NCI-H2196 treated with DMSO at 0.1 percent for 48 hours (cell line): ENCODE results near the gene TFAP2E.
"Not testable (repeated sequence)": the region's sequence is repeated elsewhere in the genome, so short reads cannot be mapped to it uniquely, and the experiment has no call there.

Experiments used
- DNase-seq: peaks from one replicate; lab custom pipeline; 2025; ENCODE audit not compliant: unreplicated experiment; lab: John Stamatoyannopoulos, UW

TFAP2E gene

DNA sequence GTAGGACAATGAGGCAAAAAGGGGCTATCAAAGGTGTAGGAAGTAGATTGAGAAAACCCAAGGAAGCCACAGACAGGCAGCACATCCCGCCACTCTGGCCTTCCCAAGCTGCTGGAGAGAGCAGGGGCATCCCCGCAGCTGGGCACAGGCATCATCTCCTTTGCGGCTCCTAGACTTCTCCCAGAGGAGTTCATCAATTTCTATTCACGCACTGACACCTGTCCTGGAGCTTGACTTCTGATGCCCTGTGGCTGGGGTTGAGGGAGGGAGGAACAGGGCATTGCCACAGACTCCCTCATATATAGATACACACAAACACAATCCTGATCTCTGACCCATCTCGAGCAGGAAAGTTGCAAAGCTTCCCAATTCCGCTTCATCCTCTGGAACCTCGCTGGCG lies 1.9 kb upstream of the TFAP2E start:
- DNase-seq, result no peak

DNA sequence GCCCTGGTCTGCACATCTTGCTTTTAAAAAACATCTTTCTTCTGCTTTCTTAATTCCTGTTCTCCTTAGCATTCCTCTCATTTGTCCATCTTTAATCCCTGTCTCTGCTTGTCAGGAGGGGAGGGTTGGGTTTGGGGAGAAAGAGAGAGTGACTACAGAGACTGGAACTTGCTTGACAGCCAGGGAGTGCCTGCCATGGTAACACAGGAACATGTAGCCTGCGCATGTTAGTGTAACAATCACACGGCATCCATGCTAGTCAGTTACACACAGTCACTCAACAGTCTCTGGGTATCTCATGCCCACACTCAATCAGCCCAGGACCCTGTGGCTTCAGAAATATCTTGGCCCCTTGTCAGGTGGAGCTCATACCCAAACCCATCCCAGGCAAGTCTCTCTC lies 818 bp upstream of the TFAP2E start:
- no peak for DNase-seq

DNA sequence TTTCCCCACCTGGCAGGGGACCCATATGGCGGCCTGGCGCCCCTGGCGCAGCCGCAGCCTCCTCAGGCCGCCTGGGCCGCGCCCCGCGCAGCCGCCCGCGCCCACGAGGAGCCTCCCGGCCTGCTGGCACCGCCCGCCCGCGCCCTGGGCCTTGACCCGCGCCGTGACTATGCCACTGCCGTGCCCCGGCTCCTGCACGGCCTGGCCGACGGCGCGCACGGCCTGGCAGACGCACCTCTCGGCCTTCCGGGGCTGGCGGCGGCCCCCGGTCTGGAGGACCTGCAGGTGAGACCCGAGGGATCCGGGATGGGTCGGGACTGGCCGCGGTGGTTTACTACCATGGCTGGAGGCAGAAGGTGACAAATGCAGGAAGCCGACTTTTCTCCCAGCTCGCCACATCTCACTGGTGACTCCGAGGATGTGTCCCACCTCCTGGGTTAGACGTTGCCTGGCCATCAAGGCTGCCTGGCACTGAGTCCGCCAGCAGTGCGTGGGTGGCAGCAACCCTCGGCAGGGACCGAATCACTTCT lies 1.1 kb downstream of the TFAP2E start:
- DNase-seq, result no peak

DNA sequence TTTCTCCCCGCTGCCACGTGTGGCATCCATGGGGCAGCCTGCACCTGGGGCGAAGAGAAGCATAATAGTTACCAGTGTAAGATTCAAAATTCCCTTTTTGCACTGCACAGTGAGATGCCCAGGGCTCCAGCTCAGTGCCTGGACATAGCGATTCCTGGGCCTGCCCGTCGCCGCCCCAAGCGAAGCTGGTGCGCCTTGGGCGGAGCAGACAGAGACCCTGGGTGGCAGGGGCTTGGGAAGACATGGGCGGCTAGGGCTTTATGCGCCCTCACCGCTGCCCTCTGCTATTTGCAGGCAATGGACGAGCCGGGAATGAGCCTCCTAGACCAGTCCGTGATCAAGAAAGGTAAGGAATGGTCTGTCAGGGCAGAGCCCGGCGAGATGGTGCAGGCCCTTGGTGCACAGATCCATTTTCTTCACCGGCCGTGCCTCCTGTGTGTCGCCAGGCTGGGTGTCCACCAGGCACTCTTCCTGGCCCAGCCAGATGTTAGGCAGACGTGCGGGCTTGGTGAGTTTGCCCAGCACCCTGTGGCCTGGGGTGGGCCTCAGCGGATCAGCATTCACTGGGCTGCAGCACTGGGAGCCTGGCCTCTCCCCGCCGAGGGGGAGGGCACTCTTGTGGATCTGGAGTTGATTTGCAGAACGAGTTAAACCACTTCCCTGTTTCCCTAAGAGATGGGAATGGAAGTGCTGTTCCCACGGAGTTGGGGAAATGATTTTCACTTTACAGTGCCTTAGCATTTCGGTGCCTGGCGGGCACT lies 1.7 kb downstream of the TFAP2E start:
- DNase-seq, result no peak

DNA sequence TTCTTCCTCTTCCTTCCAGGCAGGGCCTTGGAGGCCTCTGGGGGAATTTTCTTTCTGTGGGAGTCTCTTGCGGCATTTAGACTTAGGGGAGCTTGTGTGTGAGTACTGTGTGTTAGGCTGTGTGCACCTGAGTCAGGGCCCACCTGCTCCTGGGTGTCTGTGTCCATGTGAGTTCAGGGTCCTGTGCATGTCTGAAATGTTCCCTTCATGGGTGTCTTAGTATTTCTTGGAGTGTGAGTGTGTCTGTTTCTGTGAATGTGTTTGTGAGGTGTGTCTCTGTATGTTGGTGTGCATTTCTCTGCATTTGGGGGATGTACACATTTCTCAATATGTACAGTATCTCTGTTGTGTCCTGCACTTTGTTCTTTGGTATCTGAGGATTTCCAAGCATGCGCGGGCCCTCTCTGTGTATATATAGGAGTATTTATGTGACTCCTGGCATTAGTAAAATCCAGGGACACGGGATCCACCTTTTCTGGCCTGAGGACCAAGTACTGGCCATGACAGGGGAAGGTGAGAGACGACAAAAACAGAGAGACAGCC lies 2.4 kb downstream of the TFAP2E start:
- DNase-seq, result no peak

DNA sequence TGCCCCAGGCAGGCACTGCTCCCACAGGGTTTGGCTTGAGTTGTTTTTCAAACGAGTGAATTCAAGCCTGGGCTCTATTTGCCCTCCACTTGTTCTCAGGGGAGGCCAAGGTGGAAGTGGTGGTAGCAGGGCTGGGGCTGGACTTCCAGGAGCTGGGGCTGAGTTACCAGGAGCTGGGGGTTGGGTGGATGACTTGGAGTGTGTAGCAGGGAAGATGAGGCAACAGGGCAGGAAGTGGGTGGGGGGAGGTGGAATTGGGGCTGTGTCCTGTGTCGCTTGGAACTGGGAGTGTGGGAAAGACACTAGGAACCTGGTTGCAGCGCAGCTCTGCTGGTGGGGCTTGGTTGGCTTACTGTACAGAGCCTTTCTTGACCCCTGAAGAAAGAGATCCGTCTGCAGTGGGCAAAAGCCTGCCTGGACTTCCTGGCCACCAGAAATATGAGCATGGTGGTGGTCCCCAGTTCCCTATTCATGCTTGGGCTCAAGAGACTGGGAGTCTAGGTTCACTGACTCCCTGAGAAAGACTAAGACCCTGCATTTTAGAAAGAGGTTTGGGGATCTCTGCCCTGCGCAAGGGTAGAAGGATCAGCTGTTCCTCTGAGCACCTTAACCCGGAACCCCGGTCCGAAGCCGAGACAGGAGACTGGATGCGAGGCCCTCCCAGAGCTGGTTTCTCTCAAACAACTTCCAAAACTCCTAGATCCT lies 3.1 kb downstream of the TFAP2E start:
- DNase-seq, result no peak

DNA sequence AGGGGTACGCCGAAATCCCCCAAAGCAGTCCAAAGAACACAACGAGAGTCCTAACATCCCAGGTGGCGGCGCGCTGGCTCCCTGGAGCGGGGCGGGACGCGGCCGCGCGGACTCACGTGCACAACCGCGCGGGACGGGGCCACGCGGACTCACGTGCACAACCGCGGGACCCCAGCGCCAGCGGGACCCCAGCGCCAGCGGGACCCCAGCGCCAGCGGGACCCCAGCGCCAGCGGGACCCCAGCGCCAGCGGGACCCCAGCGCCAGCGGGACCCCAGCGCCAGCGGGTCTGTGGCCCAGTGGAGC lies 3.6 kb downstream of the TFAP2E start:
- not testable (repeated sequence) for DNase-seq

DNA sequence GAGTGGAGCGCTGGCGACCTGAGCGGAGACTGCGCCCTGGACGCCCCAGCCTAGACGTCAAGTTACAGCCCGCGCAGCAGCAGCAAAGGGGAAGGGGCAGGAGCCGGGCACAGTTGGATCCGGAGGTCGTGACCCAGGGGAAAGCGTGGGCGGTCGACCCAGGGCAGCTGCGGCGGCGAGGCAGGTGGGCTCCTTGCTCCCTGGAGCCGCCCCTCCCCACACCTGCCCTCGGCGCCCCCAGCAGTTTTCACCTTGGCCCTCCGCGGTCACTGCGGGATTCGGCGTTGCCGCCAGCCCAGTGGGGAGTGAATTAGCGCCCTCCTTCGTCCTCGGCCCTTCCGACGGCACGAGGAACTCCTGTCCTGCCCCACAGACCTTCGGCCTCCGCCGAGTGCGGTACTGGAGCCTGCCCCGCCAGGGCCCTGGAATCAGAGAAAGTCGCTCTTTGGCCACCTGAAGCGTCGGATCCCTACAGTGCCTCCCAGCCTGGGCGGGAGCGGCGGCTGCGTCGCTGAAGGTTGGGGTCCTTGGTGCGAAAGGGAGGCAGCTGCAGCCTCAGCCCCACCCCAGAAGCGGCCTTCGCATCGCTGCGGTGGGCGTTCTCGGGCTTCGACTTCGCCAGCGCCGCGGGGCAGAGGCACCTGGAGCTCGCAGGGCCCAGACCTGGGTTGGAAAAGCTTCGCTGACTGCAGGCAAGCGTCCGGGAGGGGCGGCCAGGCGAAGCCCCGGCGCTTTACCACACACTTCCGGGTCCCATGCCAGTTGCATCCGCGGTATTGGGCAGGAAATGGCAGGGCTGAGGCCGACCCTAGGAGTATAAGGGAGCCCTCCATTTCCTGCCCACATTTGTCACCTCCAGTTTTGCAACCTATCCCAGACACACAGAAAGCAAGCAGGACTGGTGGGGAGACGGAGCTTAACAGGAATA lies 4.2 kb downstream of the TFAP2E start:
- DNase-seq, result no peak

DNA sequence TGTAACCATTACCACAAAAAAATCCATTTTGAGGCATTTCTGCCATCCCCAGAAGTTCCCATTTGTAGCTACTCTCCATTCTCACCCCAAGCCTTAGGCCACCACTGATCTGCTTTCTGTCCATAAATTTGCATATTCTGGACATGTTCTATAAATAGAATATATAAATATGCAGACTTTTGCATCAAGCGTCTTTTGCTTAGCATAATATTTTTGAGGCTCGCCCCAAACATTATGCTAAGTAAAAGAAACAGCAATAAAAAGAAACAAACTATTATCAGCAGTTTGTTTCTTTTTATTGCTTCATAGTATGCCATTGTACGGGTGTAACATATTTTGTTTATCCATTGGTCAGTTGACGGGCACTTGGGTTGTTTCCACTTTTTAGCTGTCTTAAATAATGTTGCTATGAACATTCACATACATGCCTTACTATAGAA lies 7.9 kb downstream of the TFAP2E start:
- DNase-seq, result no peak

DNA sequence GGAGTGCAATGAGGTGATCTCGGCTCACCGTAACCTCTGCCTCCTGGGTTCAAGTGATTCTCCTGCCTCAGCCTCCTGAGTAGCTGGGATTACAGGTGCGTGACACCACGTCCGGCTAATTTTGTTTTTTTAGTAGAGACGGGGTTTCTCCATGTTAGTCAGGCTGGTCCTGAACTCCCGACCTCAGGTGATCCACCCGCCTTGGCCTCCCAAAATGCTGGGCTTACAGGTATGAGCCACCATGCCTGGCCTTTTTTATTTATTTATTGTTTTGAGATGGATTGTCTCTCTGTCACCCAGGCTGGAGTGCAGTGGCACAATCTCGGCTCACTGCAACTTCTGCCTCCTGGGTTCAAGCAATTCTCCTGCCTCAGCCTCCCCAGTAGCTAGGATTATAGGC lies 8.5 kb downstream of the TFAP2E start:
- DNase-seq, result not testable (repeated sequence)

DNA sequence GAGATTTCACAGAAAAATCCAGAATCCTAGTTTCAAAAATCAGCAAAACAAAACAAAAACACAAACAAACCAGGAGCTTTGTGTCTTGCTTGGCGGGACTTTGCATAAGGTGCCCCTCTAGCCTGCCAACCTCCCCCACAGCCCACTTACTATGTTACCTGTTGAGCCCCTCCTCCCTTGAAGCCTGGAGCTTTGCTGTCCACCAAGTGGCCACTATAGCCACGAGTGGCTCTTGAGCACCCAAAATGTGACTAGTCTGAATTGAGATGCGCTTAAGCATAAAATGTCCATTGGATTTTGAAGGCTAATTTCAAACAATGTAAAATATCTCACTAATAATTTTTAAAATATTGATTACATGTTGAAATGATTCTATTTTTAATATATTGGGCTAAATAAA lies 12.2 kb downstream of the TFAP2E start:
- DNase-seq, result no peak

DNA sequence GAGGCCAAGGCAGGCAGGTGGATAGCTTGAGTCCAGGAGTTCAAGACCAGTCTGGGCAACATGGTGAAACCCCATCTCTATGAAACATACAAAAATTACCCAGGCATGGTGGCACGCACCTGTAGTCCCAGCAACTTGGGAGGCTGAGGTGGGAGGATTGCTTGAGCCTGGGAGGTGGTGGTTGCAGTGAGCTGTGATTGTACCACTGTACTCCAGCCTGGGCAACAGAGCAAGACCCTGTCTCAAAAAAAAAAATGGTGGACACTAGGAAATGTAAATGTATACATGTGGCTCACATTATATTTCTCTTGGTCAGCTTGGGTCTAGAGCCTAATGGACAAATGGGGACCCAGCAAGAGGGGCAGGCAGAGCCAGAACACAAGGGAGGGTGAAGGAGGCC lies 12.7 kb downstream of the TFAP2E start:
- not testable (repeated sequence) for DNase-seq

DNA sequence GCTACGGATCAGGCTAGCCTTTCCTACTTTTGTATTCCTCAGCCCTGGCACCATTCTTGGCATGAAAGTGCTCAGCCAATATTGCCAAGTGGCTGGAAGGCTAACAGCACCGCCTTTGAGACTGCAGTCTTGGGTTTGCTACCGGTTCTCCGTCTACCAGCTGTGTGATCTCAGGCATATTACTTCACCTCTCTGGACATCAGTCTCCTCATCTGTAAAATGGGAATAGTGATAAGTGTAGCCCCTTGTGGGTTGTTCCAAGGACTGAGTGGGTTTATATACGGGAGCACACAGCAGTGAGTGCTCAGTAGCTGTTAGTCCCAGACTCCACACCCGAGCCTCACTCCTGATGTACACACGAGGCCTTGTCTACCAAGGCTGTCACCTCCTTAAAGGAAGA lies 13.7 kb downstream of the TFAP2E start:
- no peak for DNase-seq

DNA sequence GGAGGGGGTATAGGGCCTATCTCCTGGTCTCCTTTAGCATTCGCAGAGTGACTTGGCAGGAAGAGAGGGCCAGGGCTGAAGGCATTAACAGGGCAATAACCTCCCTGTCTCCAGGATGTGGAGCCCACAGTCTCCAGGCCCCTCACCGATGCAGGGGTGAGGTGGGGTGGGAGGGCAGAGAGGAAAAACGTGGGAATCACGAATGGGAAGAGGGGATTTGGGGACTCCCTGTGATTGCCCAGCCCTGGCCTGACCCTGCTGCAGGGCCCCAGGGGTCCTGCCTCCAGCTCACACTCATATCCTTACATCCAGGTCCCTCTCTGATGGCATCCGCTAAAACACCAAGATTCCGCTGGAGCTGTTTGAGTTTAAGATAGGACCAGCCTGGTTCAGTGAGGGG lies 14.6 kb downstream of the TFAP2E start:
- DNase-seq, result no peak

DNA sequence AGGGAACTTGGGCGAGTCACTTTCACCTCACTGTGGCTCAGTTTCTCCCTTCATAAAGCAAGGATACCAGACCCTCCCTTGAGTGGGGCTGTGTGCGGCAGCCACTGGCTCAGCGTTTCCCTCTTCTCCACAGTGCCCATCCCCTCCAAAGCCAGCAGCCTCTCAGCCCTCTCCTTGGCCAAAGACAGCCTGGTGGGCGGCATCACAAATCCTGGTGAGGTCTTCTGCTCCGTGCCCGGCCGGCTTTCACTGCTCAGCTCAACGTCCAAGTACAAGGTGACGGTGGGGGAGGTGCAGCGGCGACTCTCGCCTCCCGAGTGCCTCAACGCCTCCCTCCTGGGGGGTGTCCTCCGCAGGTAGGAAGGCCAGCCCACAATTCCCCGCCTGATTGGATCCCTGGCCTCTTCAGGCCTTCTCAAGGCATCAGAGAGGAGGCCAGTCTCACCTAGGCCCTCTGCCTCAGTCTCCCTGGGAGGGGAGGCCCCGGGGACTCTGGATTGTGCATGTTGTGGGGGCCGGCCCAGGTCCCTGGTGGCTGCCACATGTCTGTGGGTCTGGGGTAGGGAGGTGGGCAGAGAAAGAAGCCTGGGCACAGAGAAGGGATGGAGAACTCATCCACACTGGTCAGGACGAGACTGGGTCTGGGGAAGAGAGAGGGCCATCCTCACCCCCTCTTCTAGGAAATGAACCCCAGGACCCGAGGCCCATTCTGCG lies 15.2 kb downstream of the TFAP2E start:
- no peak for DNase-seq

DNA sequence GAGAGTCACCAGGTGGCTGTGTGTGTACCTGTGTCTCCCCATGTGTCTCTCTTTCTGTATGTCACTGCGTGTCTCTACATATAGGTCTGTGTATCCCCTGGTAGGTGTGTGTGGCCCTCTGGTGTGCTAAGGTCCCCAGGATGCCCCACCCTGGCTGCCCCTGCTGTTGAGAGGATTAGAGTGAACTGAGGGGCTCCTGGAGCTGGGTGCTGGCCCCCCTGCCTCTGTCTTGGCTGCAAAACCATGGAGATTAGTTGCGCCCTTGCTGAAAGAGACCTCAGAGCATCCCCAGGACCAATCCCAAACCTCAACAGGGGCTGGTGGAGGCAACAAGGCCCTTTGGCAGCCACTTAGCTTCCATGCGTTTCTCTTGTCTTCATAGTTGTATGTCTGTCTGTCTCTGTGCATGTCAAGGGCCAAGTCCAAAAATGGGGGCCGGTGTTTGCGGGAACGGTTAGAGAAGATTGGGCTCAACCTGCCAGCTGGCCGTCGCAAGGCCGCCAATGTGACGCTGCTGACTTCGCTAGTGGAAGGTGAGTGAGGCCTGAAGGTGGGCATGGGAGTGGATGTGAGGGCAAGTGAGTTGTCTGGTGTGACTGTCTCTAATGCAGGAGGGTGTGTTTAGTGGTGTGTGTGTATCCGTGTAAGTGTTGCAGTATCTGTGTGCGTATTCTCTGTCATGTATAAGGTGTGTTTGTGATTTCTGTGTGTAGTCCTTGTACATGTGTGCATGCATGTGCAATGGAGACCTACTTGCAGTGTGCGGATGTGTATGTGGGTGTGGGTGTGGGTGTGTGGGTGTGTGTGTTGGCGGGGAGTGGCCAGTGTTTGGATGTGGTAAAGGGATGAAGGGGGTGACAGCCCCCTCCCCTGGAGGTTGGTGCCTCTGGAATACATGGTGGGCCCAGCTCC lies 16.7 kb downstream of the TFAP2E start:
- no peak for DNase-seq

DNA sequence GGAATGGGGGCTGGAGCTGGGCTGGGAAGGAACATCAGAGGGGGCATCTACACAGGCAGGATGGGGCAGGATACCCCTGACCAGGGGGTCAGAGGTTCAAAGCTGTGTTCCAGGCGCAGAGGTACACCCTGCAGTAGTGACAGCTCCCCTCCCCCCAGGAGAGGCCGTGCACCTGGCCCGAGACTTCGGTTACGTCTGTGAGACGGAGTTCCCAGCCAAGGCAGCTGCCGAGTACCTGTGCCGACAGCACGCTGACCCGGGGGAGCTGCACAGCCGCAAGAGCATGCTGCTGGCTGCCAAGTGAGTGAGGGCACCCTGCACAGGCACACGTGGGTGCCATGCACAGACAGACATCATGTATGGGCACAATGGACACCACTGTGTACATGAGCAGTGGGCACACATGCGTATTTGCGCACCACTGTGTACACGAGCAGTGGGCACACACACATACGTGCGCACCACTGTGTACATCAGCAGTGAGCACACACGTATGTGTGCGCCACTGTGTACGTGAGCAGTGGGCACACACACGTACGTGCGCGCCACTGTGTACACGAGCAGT lies 17.4 kb downstream of the TFAP2E start:
- DNase-seq, result no peak

DNA sequence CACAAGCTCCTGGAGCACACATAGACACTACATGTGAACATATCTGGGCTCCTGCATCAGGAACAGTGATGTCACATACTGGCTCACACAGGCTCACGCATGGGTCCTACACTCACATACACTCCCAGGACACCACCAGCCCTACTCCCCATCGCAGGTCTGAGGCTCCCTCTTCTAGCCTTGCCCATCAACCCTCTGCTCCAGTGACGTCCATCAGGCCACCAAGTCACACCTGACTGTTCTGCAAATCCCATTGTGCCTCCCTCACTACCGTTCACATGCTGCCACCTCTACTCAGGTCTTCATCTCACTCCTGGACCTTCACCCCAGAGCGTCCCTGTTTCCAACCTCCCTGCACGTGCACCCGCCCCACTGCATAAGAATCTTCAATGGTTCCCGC lies 18.1 kb downstream of the TFAP2E start:
- DNase-seq, result no peak
